BLaER1 treated with 17β-estradiol and CSF1 and Interleukin-3, amounts not matched to agents 10 nM and 100 nM (cell line): ENCODE data around the gene CAPZA1.

Source experiments
- H3K27ac ChIP-seq, 11 experiments: shearing (Covaris generic); formaldehyde crosslinking; 2 replicates each; pipeline ENCODE4 v1.8.1; 2022
- H3K27me3 ChIP-seq, 11 experiments: shearing (Covaris generic); formaldehyde crosslinking; 2 replicates each; pipeline ENCODE4 v1.8.1; 2022
- H3K36me3 ChIP-seq, 11 experiments: shearing (Covaris generic); formaldehyde crosslinking; 2 replicates each; pipeline ENCODE4 v1.8.1; 2022
- H3K4me1 ChIP-seq, 10 experiments: shearing (Covaris generic); formaldehyde crosslinking; 2 replicates each; pipeline ENCODE4 v1.8.1; 2022
- H3K4me2 ChIP-seq, 11 experiments: shearing (Covaris generic); formaldehyde crosslinking; 2 replicates each; pipeline ENCODE4 v1.8.1; 2022
- H3K4me3 ChIP-seq, 10 experiments: shearing (Covaris generic); formaldehyde crosslinking; 2 replicates each; pipeline ENCODE4 v1.8.1; 2022
- H3K9ac ChIP-seq, 11 experiments: shearing (Covaris generic); formaldehyde crosslinking; 2 replicates each; pipeline ENCODE4 v1.8.1; 2022
- H3K9me3 ChIP-seq, 11 experiments: shearing (Covaris generic); formaldehyde crosslinking; replicated peaks in 1 of 11; 2 replicates each; pipeline ENCODE4 v1.8.1; 2022
- H4K20me1 ChIP-seq, 11 experiments: shearing (Covaris generic); formaldehyde crosslinking; 2 replicates each; pipeline ENCODE4 v1.8.1; 2022
- Cebpa-rat ChIP-seq, 11 experiments: shearing (Covaris generic); IDR thresholded peaks; 2 replicates each; pipeline ENCODE4 v1.8.1; 2022

Gene CAPZA1

DNA sequence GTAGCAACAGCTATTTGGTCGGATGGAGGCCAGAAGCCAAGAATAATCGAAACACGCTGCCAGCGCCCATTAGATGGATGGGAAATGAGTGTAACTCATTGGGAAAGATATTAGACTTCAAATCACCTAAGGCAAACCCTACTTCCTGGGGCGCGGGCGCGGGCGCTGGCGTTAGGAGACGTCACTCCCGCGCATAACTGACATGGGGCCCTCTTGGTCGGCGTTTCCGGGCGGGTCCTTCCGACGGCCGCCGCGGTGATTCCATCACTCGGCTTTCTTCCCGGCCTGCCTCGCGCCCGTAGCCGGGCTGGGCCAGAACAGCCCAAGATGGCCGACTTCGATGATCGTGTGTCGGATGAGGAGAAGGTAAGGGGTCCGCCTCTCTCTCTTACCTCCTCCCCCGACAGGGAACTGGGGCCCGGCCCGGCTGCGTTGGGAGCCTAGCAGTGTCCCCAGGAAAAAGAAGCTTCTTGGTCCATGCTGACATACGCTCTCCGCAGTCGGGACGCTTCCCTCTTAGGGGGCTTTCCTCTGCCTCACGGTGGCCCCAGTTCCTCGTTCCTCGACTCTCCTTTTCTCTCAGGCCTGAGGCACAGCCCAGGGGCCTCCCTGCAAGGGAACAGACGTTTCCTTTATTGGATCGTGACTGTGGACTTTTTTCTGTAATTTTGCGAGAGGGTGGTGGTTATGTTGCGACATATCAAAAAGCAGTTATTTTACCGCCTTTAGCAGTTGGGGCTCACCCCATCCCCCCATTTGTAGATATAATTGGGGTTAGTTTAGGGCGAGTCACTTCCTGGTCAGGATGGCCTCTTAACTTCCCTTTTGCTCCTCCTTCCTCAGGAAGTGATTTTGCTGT is at the start of gene CAPZA1:
Gene CAPZA1 (plus strand): TSS at position 315 of the 859 bp plus-strand sequence. CDS start 13 bp downstream, at position 328.
- peak within 1 kb of the TSS; percentile 94 to 100 (median 98) for H3K9ac ChIP-seq
- no peaks in the 10 kb centered on the region for H3K27me3 ChIP-seq
- H3K4me1 ChIP-seq = peaks cover 29 to 53% (median 38%) of the 10 kb centered on the region in 10 experiments
- peak within 1 kb of the TSS; percentile 76 to 97 (median 88) for H3K4me3 ChIP-seq
- peak within 1 kb of the TSS; percentile 97 to 100 (median 99) for H3K27ac ChIP-seq
- peaks cover 40 to 46% (median 45%) of the 10 kb centered on the region in 11 experiments for H4K20me1 ChIP-seq
- H3K9me3 ChIP-seq = no peaks in the 10 kb centered on the region
- peak within 1 kb of the TSS; percentile 76 to 99 (median 93) for H3K4me2 ChIP-seq
- H3K36me3 ChIP-seq = peaks cover 17 to 46% (median 28%) of the 10 kb centered on the region in 11 experiments; a peak in 20 of 22 replicates
- TF ChIP-seq Cebpa-rat (IDR thresholded peaks at IDR 0.05) = peak in 2 of 11 experiments; percentile 38 to 53; a peak in 2 of 22 replicates

DNA sequence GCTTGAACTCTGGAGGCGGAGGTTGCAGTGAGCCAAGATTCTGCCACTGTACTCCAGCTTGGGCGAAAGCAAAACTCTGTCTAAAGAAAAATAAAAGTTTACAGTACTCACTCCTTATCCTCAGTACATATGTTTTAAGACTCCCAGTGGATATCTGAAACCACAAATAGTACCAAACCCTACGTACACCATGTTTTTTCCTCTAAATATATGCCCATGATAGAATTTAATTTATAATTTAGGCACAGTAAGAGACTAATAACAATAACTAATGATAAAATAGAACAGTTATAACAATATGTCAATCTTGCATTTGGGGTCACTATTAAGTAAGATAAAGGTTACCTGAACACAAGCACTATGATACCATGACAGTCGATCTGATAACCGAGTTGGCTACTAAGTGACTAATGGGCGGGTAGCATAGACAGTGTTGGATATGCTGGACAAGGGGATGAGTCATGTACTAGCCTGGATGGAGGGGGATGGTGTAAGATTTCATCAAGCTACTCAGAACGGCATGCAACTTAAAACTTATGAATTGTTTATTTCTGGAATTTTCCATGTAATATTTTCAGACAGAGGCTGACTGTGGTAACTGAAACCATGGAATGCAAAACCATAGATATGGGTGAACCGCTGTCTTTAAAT is 44.4 kb upstream of the CAPZA1 start:
- no peaks in the 10 kb centered on the region for H3K27me3 ChIP-seq
- no peak overlapping the region for H3K4me3 ChIP-seq
- H3K4me2 ChIP-seq = no peak overlapping the region
- H3K9ac ChIP-seq = no peak overlapping the region
- no peak for TF ChIP-seq Cebpa-rat (IDR thresholded peaks at IDR 0.05)
- peaks cover 33 to 90% (median 64%) of the 10 kb centered on the region in 11 experiments; a peak in 21 of 22 replicates for H3K36me3 ChIP-seq
- no peaks in the 10 kb centered on the region for H4K20me1 ChIP-seq
- H3K9me3 ChIP-seq = peaks cover 0 to 7% (median 0%) of the 10 kb centered on the region in 11 experiments; a peak in 3 of 22 replicates
- H3K27ac ChIP-seq = no peak overlapping the region
- no peaks in the 10 kb centered on the region for H3K4me1 ChIP-seq

- peaks cover 33 to 92% (median 64%) of the 10 kb centered on the region in 11 experiments; a peak in 21 of 22 replicates for H3K36me3 ChIP-seq
- no peak for TF ChIP-seq Cebpa-rat (IDR thresholded peaks at IDR 0.05)
- H4K20me1 ChIP-seq = no peaks in the 10 kb centered on the region
- no peaks in the 10 kb centered on the region for H3K27me3 ChIP-seq
- no peak overlapping the region for H3K4me3 ChIP-seq
- no peak overlapping the region for H3K4me2 ChIP-seq
- peaks cover 0 to 7% (median 0%) of the 10 kb centered on the region in 11 experiments; a peak in 3 of 22 replicates for H3K9me3 ChIP-seq
- H3K4me1 ChIP-seq = no peaks in the 10 kb centered on the region
- no peak overlapping the region for H3K27ac ChIP-seq
- H3K9ac ChIP-seq = no peak overlapping the region
Observed at GRCh38 chr1:112576240-112576639, 43.4 kb upstream of the CAPZA1 start.

DNA sequence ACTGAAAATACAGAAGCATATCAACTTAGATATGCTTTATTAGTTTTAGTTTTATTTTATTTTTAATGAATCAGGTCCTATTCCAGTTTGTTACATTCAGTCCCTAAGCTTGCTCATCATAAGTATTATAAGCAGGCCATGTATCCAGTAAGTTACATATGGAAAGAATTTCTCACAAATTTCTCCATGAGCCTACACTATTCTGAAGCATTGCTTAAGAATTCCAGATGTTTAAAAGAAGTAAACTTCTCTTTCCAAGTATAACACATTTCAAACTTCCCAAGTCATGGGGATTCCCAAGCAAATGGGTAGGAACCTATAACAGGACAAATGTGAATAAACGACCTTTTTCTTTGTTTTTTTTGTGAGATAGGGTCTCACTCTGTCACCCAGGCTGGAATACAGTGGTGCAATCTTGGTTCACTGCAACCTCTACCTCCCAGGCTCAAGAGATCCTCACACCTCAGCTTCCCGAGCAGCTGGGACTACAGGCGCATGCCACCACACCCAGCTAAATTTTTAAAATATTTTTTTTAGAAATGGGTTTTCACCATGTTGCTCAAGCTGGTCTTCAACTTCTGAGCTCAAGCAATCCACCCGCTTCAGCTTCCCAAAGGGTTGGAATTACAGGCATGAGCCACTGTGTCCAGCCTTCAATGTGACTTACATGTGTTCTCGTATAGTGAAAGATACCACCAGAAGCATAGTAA is 39.7 kb upstream of the CAPZA1 start:
- no peak overlapping the region for H3K4me3 ChIP-seq
- TF ChIP-seq Cebpa-rat (IDR thresholded peaks at IDR 0.05) = no peak
- H3K9me3 ChIP-seq = no peaks in the 10 kb centered on the region
- no peak overlapping the region for H3K9ac ChIP-seq
- no peaks in the 10 kb centered on the region for H4K20me1 ChIP-seq
- no peak overlapping the region for H3K27ac ChIP-seq
- H3K27me3 ChIP-seq = no peaks in the 10 kb centered on the region
- H3K36me3 ChIP-seq = peaks cover 5 to 81% (median 42%) of the 10 kb centered on the region in 11 experiments; a peak in 20 of 22 replicates
- no peak overlapping the region for H3K4me2 ChIP-seq
- H3K4me1 ChIP-seq = no peaks in the 10 kb centered on the region

DNA sequence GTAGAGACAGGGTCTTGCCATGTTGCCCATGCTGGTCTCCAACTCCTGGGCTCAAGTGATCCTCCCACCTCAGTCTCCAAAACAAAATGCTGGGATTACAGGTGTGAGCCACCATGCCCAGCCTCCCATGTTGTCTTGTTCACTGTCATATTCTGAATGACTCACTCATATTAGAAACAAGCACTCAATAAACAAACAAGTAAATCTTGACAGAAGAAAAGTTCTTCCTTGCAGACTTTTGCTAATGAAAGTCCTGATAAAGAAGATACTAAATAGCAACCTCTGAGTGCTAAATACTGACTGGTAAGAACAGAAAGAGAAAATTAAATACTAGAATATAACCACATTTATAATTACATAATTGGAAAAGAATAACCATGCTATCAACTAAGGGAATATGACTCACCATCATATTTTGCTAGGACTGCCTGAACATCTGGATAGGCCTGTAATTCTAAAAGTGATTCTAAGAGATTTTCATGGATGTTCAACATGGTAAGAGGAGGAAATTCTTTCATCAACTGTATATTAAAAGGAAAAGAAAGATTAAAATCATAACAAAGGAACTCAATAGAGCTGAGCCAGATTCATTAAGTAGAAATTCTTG is 37.9 kb upstream of the CAPZA1 start:
- H3K9ac ChIP-seq = no peak overlapping the region
- no peaks in the 10 kb centered on the region for H3K4me1 ChIP-seq
- H3K27ac ChIP-seq = no peak overlapping the region
- H3K27me3 ChIP-seq = no peaks in the 10 kb centered on the region
- H4K20me1 ChIP-seq = no peaks in the 10 kb centered on the region
- H3K4me2 ChIP-seq = no peak overlapping the region
- TF ChIP-seq Cebpa-rat (IDR thresholded peaks at IDR 0.05) = no peak
- H3K36me3 ChIP-seq = peaks cover 0 to 64% (median 34%) of the 10 kb centered on the region in 11 experiments; a peak in 15 of 22 replicates
- no peaks in the 10 kb centered on the region for H3K9me3 ChIP-seq
- no peak overlapping the region for H3K4me3 ChIP-seq

GRCh38 chr1:112583366-112583765 is 36.3 kb upstream of the CAPZA1 start:
- Histone ChIP-seq H3K9me3 (peaks cover 0 to 9% (median 4%) of the 10 kb centered on the region in 11 experiments; a peak in 7 of 22 replicates), H3K27me3 (no peaks in the 10 kb centered on the region), H3K4me1 (no peaks in the 10 kb centered on the region), H3K4me2 (no peak overlapping the region), H3K27ac (no peak overlapping the region), H3K4me3 (no peak overlapping the region), H4K20me1 (no peaks in the 10 kb centered on the region), H3K36me3 (peaks cover 0 to 58% (median 22%) of the 10 kb centered on the region in 11 experiments; a peak in 15 of 22 replicates), H3K9ac (no peak overlapping the region)
- TF ChIP-seq Cebpa-rat (IDR thresholded peaks at IDR 0.05) = no peak

DNA sequence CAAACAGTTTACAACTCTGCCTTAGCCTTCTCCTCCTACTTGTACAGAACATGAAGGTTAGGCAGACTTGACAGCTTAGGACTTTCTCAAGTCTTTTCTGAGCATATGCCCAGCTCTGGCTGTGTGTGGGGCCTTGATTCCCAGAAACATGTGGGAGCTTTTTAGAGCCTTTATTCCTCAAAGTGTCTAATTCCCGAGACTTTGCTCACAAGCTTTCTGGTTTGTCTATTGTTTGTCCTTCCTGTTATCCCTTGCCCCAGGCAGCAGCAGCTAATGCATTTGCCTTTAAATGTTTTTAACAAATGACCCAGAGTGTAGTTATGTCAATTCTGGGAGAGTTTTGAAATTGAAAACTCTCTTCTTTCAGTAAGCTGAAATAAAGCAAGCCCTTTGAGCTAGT is 29.9 kb upstream of the CAPZA1 start:
- no peaks in the 10 kb centered on the region for H3K27me3 ChIP-seq
- H3K9ac ChIP-seq = no peak overlapping the region
- H3K27ac ChIP-seq = no peak overlapping the region
- peaks cover 21 to 37% (median 28%) of the 10 kb centered on the region in 11 experiments for H3K9me3 ChIP-seq
- H3K4me1 ChIP-seq = no peaks in the 10 kb centered on the region
- TF ChIP-seq Cebpa-rat (IDR thresholded peaks at IDR 0.05) = no peak
- H3K4me2 ChIP-seq = no peak overlapping the region
- H3K4me3 ChIP-seq = no peak overlapping the region
- peaks cover 21 to 66% (median 35%) of the 10 kb centered on the region in 11 experiments for H3K36me3 ChIP-seq
- H4K20me1 ChIP-seq = no peaks in the 10 kb centered on the region

DNA sequence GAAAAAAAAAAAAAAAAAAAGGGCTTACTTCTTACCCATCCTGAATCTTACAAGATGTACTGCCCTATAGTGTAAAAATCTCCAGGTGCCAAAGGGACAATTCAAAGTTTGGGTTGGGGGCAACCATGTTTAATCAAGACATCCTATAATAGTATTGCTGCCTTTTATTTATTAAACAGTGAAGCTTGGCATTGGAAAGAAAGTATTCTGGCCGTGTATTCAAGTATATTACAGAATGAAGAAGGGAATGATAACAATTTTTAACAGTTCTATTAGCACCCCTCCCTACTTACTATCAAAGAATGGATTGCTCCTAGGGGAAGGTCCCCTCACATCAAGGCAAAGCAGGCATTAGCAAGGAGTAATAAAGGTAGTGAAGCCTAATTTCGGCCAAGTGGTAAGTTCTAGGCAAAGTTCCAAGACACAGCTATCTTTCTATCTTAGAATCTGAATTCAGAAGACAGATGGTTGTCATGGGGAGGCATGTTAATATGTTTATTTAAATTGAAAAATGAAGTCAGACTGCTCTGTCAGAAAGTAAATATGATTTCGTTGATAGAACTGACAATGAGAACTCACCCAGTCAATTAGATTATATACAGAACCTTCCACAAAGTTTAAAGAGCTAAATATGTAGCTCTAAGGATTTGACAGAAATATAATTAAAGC is 25.3 kb upstream of the CAPZA1 start:
- no peak overlapping the region for H3K4me2 ChIP-seq
- H3K36me3 ChIP-seq = peaks cover 29 to 85% (median 48%) of the 10 kb centered on the region in 11 experiments
- no peak for TF ChIP-seq Cebpa-rat (IDR thresholded peaks at IDR 0.05)
- H4K20me1 ChIP-seq = no peaks in the 10 kb centered on the region
- H3K4me3 ChIP-seq = no peak overlapping the region
- H3K27me3 ChIP-seq = no peaks in the 10 kb centered on the region
- H3K4me1 ChIP-seq = peaks cover 0 to 3% (median 0%) of the 10 kb centered on the region in 10 experiments; a peak in 2 of 20 replicates
- H3K9me3 ChIP-seq = peaks cover 11 to 21% (median 17%) of the 10 kb centered on the region in 11 experiments
- H3K9ac ChIP-seq = no peak overlapping the region
- H3K27ac ChIP-seq = no peak overlapping the region
